Mucosa of descending colon (tissue), 3 donors: ENCODE measurements around the gene CDK14. TPM values are rescaled to one million over a fixed set of nuclear protein-coding genes. Genes with fewer than 3 reads are reported as not detected.

ENCODE experiments used
- ATAC-seq: fragments of 200-7000 bp; cut with Tn5 transposase; one replicate; pipeline ENCODE4 v1.9.1; 2020; ENCODE audit warnings: mild to moderate bottlenecking, moderate library complexity
- DNase-seq, 3 donors: peaks; one replicate each; pipeline ENCODE4 v3.0.0-alpha.2; 2020
- H3K36me3 ChIP-seq: fragments of 200-600 bp; one replicate; pipeline ENCODE4 v1.8.0; 2021; ENCODE audit warnings: low read depth, mild to moderate bottlenecking
- H3K4me1 ChIP-seq: fragments of 200-600 bp; one replicate; pipeline ENCODE4 v1.8.0; 2021; ENCODE audit warnings: low read depth, mild to moderate bottlenecking
- H3K4me3 ChIP-seq: fragments of 200-600 bp; one replicate; pipeline ENCODE4 v1.8.0; 2021; ENCODE audit warnings: mild to moderate bottlenecking
- H3K9me3 ChIP-seq: fragments of 200-600 bp; one replicate; pipeline ENCODE4 v1.8.0; 2021; ENCODE audit warnings: mild to moderate bottlenecking
- intact Hi-C, 2 donors: fragments of 100-400 bp; cut with DNase I in 1 of 2; cut with micrococcal nuclease in 1 of 2; formaldehyde crosslinking; loops; one replicate each; pipeline versions ENCODE4 v1.11.0 to v1.11.1; 2022; cut with DNase I, micrococcal nuclease
- total RNA-seq, 3 donors: library from RNA; stranded (reverse); fragmentation: NEBNext Ultra II Directional in 2 of 3; extraction: Animal tissue kit (Norgen Biotek cat#: 25700) in 2 of 3; gene quantifications; one replicate each; pipeline versions ENCODE4 v1.2.1 to v1.2.4, GENCODE V29; 2021 to 2023
- TF ChIP-seq, protein P1 (sequence below): fragments of 200-600 bp; IDR thresholded peaks from one replicate; pipeline ENCODE4 v1.8.0; 2022; ENCODE audit warnings: antibody characterized with exemption, mild to moderate bottlenecking
- donor health status: DM: no; HTN: no; CAD: no; lungs with moderate emphysema.
- donor health status: DM: no; HTN: no; CAD: no.
- donor health status: DM: no; HTN: yes; CAD: no.

The CDK14 gene
- total RNA-seq, 3 donors from 2014 or later = 5.4 to 24.4 (median 5.6) TPM

DNA sequence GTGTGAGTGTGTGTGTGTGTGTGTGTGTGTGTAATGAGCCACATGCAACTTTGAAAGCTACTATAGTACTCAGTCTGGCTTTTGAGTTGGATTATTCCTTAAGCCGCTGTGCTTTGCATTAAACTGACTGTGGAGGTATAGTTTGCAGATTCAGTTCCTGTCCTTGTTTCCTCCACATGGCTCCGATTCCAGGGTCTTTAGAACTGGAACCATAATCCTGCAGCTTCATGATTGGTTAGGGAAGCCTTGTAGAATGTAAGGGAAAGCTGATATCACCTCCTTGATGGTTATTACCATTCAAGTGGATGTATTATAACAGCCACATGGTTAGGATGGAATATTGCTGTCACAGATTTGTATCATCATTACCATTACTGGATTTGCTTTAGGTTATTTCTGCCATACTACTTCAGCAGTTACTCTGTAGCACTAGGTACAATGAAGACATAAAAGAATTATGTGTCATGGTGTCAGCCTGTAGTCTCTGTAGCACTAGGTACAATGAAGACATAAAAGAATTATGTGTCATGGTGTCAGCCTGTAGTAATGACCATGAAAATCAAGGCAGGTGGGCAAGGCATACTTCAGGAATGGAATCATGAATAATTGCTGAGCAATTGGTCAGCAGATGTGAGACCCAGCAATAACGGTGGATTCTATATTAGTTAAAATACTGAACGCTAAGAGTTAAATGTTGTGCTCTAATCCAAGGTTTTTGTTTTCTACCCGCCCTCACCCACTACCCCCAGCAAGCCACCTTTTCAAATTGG lies 393.1 kb downstream of the CDK14 start:
- TF ChIP-seq, protein P1, sequence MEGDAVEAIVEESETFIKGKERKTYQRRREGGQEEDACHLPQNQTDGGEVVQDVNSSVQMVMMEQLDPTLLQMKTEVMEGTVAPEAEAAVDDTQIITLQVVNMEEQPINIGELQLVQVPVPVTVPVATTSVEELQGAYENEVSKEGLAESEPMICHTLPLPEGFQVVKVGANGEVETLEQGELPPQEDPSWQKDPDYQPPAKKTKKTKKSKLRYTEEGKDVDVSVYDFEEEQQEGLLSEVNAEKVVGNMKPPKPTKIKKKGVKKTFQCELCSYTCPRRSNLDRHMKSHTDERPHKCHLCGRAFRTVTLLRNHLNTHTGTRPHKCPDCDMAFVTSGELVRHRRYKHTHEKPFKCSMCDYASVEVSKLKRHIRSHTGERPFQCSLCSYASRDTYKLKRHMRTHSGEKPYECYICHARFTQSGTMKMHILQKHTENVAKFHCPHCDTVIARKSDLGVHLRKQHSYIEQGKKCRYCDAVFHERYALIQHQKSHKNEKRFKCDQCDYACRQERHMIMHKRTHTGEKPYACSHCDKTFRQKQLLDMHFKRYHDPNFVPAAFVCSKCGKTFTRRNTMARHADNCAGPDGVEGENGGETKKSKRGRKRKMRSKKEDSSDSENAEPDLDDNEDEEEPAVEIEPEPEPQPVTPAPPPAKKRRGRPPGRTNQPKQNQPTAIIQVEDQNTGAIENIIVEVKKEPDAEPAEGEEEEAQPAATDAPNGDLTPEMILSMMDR = no peak
- DNase-seq (no peak), ATAC-seq (no peak)
- Histone ChIP-seq H3K36me3 (no peaks in the 10 kb centered on the region), H3K4me1 (no peaks in the 10 kb centered on the region), H3K4me3 (no peak overlapping the region), H3K9me3 (no peaks in the 10 kb centered on the region)
- intact Hi-C loops = no loop called here

DNA sequence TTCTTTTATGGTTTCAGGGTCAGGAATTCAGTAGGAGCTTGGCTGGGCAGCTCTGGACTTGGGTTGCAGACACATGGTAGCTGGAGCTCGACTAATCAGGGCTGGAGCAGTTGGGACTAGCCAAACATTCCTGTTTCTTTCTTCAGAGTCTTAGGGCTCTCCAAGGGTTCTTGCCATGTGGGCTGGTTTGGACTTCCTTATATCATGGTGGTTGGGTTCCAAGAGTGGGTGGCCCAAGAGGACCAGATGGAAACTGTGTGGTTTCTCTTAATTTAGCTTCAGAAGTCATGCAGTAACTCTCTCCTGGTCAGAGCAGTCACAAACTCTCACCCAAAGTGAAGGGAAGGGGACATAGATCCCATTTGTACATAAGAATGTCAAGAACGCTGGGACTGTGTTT lies 398.0 kb downstream of the CDK14 start:
- Histone ChIP-seq H3K9me3 (no peaks in the 10 kb centered on the region), H3K36me3 (no peaks in the 10 kb centered on the region), H3K4me1 (no peaks in the 10 kb centered on the region), H3K4me3 (no peak overlapping the region)
- DNase-seq = no peak
- TF ChIP-seq, protein P1 = no peak
- no peak for ATAC-seq
- intact Hi-C loops = no loop called here

DNA sequence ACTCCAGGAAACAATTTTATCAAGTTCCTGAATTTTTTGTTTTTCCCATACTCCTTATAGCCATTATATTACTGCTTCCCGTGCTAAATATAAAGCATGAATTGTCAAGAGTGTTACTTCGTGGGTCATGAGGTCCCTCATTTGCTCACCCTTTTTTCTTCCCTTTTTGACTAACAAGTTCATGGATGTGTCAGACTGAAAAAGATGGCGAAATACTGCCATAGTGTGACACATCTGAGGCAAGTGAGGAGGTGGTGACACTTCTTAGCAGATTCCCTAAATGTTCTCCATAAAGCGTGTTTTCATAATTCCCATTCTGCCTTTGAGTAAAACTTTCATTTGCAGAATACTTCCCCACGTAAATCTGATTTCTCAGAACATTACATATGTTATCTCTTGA lies 398.5 kb downstream of the CDK14 start:
- Histone ChIP-seq H3K4me3 (no peak overlapping the region), H3K4me1 (no peaks in the 10 kb centered on the region), H3K36me3 (no peaks in the 10 kb centered on the region), H3K9me3 (no peaks in the 10 kb centered on the region)
- ATAC-seq = no peak
- intact Hi-C loops = no loop called here
- TF ChIP-seq, protein P1 = no peak
- no peak for DNase-seq

DNA sequence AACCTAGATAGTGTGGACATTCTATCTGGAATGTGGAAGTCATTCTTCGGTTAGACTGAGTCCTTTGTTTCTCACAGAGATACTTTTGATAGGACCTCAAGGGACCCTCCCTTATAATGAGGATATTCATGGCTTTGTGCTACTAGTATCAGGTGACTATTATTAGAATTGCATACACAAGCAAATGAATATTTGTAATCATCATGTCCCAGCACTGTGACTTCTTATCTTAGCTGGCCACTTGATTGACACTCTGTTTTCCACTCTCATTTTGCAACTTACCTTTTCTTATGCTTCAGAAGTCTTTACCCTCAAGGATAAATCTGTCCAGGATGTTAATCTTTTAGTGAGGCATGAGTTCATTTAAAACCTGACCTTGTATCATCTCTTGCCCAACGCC lies 399.9 kb downstream of the CDK14 start:
- TF ChIP-seq, protein P1 = no peak
- no peak overlapping the region for H3K4me3 ChIP-seq
- no peaks in the 10 kb centered on the region for H3K9me3 ChIP-seq
- intact Hi-C loops = no loop called here
- no peaks in the 10 kb centered on the region for H3K36me3 ChIP-seq
- no peaks in the 10 kb centered on the region for H3K4me1 ChIP-seq
- no peak for DNase-seq
- no peak for ATAC-seq

DNA sequence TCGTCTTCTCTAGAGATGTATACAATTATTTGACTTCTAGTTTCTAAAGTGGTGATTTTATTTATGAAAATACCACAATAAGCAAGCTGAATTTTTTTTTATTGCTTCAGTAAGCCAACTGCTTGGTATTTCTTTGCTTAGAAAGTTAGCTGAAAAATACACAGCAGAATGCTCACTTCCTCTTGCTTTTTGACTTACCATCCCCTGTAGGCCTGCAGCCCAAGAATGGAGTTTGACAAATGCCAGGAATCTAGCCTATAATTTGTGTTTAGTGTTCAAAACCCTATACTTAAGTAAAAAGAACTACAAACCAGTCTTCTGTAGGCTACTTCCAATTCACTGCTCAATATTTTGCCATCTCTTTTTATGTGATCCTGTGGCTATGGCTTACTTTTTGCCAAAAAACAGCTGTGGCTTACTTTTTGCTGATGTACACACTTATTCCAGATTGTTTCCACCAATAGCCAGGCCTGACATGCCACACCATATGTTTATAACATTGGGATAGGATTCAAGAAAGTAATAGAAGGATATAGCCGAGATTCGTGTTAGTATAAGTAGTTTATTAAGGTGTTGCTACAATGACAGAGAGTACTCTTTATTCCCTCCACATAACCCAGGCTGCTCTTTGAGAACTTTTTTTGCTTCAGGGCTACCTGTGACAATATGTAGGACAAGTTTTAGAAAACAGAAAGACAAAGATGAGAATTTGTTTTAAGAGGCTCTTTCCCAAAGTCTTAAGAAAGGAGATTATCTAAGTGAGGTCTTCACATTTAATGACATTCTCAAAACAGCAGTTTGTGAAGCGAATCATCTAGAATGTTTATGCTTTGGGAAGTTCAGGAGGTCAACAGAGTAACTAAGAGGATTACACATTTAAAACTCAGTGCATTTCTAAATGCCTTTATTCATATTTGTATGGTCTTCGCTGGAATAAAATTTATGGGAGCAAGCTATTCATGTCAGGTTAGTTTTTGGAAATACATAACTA lies 404.2 kb downstream of the CDK14 start:
- Histone ChIP-seq H3K4me3 (no peak overlapping the region), H3K9me3 (no peaks in the 10 kb centered on the region), H3K4me1 (no peaks in the 10 kb centered on the region), H3K36me3 (no peaks in the 10 kb centered on the region)
- intact Hi-C loops = no loop called here
- DNase-seq (no peak), ATAC-seq (no peak)
- TF ChIP-seq, protein P1 = no peak
